HepG2 (cell line): ENCODE results near the gene PCSK6. TPM values are rescaled to one million over a fixed set of nuclear protein-coding genes. Genes with fewer than 3 reads are reported as not detected.

Experiments used
- ETV5 ChIP-seq: IDR thresholded peaks from 2 replicates; pipeline ENCODE4 v1.6.1; 2018; ENCODE audit warnings: missing biosample characterization, missing genetic modification reagents, inconsistent platforms, borderline replicate concordance
- HDAC1 ChIP-seq: sonication (generic); formaldehyde crosslinking; IDR thresholded peaks from 2 replicates; pipeline ENCODE4 v1.5.1; 2020; ENCODE audit warnings: mild to moderate bottlenecking, missing genetic modification reagents
- KDM3A ChIP-seq: IDR thresholded peaks from 2 replicates; pipeline ENCODE4 v1.6.1; 2018; ENCODE audit warnings: low read depth, missing compliant biosample characterization
- MLLT10 ChIP-seq: sonication (generic); formaldehyde crosslinking; IDR thresholded peaks from 2 replicates; pipeline ENCODE4 v1.4.0; 2020; ENCODE audit warnings: missing genetic modification reagents
- NAIF1 ChIP-seq: sonication (generic); formaldehyde crosslinking; IDR thresholded peaks from 2 replicates; pipeline ENCODE4 v1.5.0; 2020; ENCODE audit warnings: mild to moderate bottlenecking, missing genetic modification reagents, borderline replicate concordance
- RELA ChIP-seq: sonication (generic); formaldehyde crosslinking; IDR thresholded peaks from 2 replicates; pipeline ENCODE4 v1.4.0; 2020; ENCODE audit warnings: missing genetic modification reagents
- REPIN1 ChIP-seq: sonication (generic); formaldehyde crosslinking; IDR thresholded peaks from 2 replicates; pipeline ENCODE4 v1.8.0; 2022; ENCODE audit warnings: missing genetic modification reagents, low read depth, mild to moderate bottlenecking, borderline replicate concordance
- TCF7L2 ChIP-seq: IDR thresholded peaks from 2 replicates; pipeline ENCODE4 v1.6.1; 2011; ENCODE audit warnings: mild to moderate bottlenecking, low read depth, low read length, moderate library complexity
- TMF1 ChIP-seq: sonication (generic); formaldehyde crosslinking; IDR thresholded peaks from 2 replicates; pipeline ENCODE4 v1.8.1; 2022; ENCODE audit warnings: low read depth, missing genetic modification reagents
- ZFP36 ChIP-seq: fragments of 150-350 bp; IDR thresholded peaks from 2 replicates; pipeline ENCODE4 v1.6.1; 2018; ENCODE audit warnings: borderline replicate concordance, low read length, low read depth; ENCODE audit not compliant: partially characterized antibody
- ZKSCAN1 ChIP-seq: fragments of 150-350 bp; IDR thresholded peaks from 2 replicates; pipeline ENCODE4 v1.6.1; 2014; ENCODE audit warnings: low read length
- ZNF451 ChIP-seq: sonication (generic); formaldehyde crosslinking; IDR thresholded peaks from 2 replicates; pipeline ENCODE4 v1.5.0; 2020; ENCODE audit warnings: mild to moderate bottlenecking, missing genetic modification reagents
- ZNF546 ChIP-seq: sonication (generic); formaldehyde crosslinking; conservative IDR thresholded peaks from 2 replicates; pipeline ENCODE4 v1.8.1; 2023; ENCODE audit warnings: mild to moderate bottlenecking, missing genetic modification reagents
- polyA plus RNA-seq, 8 experiments: library from polyadenylated mRNA; depleted of rRNA in 3 of 8; stranded (reverse) in 7 of 8; unstranded in 1 of 8; fragments of >200 nt; fragmentation: Illumina TruSeq in 4 of 8; extraction: Trizol in 4 of 8; gene quantifications; 2 replicates each; pipeline versions ENCODE4 v1.2.1 to v1.2.3, GENCODE V29; 2011 to 2016; ENCODE audit warnings: low read depth in 4 of 8, missing spikeins in 1 of 8, mixed read lengths in 1 of 8; ENCODE audit not compliant: insufficient read depth in 1 of 8
- total RNA-seq, 5 experiments: library from RNA; depleted of rRNA; stranded (reverse); fragments of >200 nt; fragmentation: Illumina TruSeq; extraction: Trizol; gene quantifications; 2 replicates each; pipeline ENCODE4 v1.2.3, GENCODE V29; 2016; ENCODE audit warnings: low read depth in 1 of 5
- TF ChIP-seq, protein P1 (sequence below), 2 experiments: IDR thresholded peaks; 2 replicates each; pipeline ENCODE4 v1.6.1; 2011 to 2012; ENCODE audit warnings: low read length in 2 of 2, borderline replicate concordance in 1 of 2, low read depth in 1 of 2, mild to moderate bottlenecking in 1 of 2, moderate library complexity in 1 of 2
- TF ChIP-seq, protein P2 (sequence below): sonication (generic); formaldehyde crosslinking; IDR thresholded peaks from 2 replicates; pipeline ENCODE4 v1.5.0; 2020; ENCODE audit warnings: mild to moderate bottlenecking, low read depth, missing genetic modification reagents, borderline replicate concordance
- TF ChIP-seq, protein P3 (sequence below): sonication (generic); formaldehyde crosslinking; IDR thresholded peaks from 2 replicates; pipeline ENCODE4 v1.4.0; 2020; ENCODE audit warnings: missing genetic modification reagents
- TF ChIP-seq, protein P4 (sequence below): IDR thresholded peaks from 2 replicates; pipeline ENCODE4 v1.6.1; 2012; ENCODE audit warnings: inconsistent platforms
- TF ChIP-seq, protein P5 (sequence below): sonication (generic); formaldehyde crosslinking; IDR thresholded peaks from 2 replicates; pipeline ENCODE4 v1.5.0; 2020; ENCODE audit warnings: mild to moderate bottlenecking, missing genetic modification reagents
- TF ChIP-seq, protein P6 (sequence below): sonication (generic); formaldehyde crosslinking; IDR thresholded peaks from 2 replicates; pipeline ENCODE4 v1.8.0; 2022; ENCODE audit warnings: missing genetic modification reagents, mild to moderate bottlenecking, moderate library complexity, borderline replicate concordance

The PCSK6 gene
- total and polyA plus RNA-seq, 2 of the 13 experiments (the other 11 are each of a cell fraction or from before 2014, with no cell fraction given) = 56.5 to 155 TPM

DNA sequence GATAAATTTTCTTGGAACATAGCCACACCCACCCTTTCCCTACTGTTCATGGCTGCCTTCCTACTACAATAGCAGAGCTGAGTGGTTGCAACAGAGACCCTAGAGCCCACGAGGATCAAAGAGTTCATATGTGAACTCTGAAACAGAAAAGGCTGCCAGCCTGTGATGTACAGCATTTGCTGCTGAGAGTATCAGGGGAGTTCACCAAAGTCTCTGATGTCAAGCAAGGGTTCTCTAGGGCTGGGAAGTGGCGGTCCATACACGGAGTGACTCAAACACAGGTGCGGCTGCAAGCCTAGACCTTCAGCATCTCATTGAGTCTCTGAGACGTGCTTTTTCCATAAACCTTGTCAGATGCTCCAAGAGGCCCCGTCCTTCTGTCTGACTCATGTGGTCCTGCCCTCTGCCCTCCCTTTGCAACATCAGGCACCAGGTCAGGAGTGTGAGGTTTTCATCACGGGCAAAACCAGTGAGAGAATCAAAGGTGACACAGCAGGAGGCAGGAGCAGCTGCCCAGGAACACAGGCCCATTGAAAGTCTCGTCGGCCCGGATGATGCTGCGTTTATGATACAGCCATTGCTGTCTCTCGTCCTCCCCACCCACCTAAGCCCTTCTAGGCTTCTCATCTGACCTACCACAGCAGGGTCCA, 42.9 kb downstream of the PCSK6 start (continued):
- no peak for TF ChIP-seq ZFP36
- TF ChIP-seq RELA = no peak
- no peak for TF ChIP-seq NAIF1 (CRISPR knock-in tag)
- TF ChIP-seq, protein P1, sequence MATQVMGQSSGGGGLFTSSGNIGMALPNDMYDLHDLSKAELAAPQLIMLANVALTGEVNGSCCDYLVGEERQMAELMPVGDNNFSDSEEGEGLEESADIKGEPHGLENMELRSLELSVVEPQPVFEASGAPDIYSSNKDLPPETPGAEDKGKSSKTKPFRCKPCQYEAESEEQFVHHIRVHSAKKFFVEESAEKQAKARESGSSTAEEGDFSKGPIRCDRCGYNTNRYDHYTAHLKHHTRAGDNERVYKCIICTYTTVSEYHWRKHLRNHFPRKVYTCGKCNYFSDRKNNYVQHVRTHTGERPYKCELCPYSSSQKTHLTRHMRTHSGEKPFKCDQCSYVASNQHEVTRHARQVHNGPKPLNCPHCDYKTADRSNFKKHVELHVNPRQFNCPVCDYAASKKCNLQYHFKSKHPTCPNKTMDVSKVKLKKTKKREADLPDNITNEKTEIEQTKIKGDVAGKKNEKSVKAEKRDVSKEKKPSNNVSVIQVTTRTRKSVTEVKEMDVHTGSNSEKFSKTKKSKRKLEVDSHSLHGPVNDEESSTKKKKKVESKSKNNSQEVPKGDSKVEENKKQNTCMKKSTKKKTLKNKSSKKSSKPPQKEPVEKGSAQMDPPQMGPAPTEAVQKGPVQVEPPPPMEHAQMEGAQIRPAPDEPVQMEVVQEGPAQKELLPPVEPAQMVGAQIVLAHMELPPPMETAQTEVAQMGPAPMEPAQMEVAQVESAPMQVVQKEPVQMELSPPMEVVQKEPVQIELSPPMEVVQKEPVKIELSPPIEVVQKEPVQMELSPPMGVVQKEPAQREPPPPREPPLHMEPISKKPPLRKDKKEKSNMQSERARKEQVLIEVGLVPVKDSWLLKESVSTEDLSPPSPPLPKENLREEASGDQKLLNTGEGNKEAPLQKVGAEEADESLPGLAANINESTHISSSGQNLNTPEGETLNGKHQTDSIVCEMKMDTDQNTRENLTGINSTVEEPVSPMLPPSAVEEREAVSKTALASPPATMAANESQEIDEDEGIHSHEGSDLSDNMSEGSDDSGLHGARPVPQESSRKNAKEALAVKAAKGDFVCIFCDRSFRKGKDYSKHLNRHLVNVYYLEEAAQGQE (IDR thresholded peaks at IDR 0.05; ENCODE audit: borderline replicate concordance in 1 of 2, low read depth in 1 of 2, low read length in 2 of 2) = no peak
- no peak; the same call in 1 of the 2 replicates for TF ChIP-seq REPIN1
- TF ChIP-seq TMF1 = no peak
- TF ChIP-seq KDM3A = peak; percentile 68; the same call in 1 of the 2 replicates
- TF ChIP-seq HDAC1 (CRISPR knock-in tag) = peak; percentile 67
- TF ChIP-seq, protein P2, sequence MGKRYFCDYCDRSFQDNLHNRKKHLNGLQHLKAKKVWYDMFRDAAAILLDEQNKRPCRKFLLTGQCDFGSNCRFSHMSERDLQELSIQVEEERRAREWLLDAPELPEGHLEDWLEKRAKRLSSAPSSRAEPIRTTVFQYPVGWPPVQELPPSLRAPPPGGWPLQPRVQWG (CRISPR knock-in tag) = no peak
- no peak for TF ChIP-seq TCF7L2
- TF ChIP-seq, protein P3, sequence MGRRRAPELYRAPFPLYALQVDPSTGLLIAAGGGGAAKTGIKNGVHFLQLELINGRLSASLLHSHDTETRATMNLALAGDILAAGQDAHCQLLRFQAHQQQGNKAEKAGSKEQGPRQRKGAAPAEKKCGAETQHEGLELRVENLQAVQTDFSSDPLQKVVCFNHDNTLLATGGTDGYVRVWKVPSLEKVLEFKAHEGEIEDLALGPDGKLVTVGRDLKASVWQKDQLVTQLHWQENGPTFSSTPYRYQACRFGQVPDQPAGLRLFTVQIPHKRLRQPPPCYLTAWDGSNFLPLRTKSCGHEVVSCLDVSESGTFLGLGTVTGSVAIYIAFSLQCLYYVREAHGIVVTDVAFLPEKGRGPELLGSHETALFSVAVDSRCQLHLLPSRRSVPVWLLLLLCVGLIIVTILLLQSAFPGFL (CRISPR knock-in tag) = no peak
- no peak for TF ChIP-seq MLLT10 (CRISPR knock-in tag)
- no peak for TF ChIP-seq ZNF546 (CRISPR knock-in tag)
- TF ChIP-seq, protein P4, sequence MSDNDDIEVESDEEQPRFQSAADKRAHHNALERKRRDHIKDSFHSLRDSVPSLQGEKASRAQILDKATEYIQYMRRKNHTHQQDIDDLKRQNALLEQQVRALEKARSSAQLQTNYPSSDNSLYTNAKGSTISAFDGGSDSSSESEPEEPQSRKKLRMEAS = 0 out of 2 replicates have a peak, but pooled peaks have one; percentile 31
- TF ChIP-seq, protein P5, sequence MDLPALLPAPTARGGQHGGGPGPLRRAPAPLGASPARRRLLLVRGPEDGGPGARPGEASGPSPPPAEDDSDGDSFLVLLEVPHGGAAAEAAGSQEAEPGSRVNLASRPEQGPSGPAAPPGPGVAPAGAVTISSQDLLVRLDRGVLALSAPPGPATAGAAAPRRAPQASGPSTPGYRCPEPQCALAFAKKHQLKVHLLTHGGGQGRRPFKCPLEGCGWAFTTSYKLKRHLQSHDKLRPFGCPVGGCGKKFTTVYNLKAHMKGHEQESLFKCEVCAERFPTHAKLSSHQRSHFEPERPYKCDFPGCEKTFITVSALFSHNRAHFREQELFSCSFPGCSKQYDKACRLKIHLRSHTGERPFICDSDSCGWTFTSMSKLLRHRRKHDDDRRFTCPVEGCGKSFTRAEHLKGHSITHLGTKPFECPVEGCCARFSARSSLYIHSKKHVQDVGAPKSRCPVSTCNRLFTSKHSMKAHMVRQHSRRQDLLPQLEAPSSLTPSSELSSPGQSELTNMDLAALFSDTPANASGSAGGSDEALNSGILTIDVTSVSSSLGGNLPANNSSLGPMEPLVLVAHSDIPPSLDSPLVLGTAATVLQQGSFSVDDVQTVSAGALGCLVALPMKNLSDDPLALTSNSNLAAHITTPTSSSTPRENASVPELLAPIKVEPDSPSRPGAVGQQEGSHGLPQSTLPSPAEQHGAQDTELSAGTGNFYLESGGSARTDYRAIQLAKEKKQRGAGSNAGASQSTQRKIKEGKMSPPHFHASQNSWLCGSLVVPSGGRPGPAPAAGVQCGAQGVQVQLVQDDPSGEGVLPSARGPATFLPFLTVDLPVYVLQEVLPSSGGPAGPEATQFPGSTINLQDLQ = no peak
- TF ChIP-seq ETV5 = peak; percentile 13; the same call in 1 of the 2 replicates
- no peak for TF ChIP-seq ZNF451 (CRISPR knock-in tag)
- TF ChIP-seq ZKSCAN1 = no peak
- TF ChIP-seq, protein P6, sequence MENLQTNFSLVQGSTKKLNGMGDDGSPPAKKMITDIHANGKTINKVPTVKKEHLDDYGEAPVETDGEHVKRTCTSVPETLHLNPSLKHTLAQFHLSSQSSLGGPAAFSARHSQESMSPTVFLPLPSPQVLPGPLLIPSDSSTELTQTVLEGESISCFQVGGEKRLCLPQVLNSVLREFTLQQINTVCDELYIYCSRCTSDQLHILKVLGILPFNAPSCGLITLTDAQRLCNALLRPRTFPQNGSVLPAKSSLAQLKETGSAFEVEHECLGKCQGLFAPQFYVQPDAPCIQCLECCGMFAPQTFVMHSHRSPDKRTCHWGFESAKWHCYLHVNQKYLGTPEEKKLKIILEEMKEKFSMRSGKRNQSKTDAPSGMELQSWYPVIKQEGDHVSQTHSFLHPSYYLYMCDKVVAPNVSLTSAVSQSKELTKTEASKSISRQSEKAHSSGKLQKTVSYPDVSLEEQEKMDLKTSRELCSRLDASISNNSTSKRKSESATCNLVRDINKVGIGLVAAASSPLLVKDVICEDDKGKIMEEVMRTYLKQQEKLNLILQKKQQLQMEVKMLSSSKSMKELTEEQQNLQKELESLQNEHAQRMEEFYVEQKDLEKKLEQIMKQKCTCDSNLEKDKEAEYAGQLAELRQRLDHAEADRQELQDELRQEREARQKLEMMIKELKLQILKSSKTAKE (CRISPR knock-in tag) = no peak
